8988T (cell line): ENCODE results near the gene NSG1.

Source experiments
- DNase-seq: peaks from one replicate; pipeline ENCODE4 v3.0.0; 2011

NSG1 gene

GRCh38 chr4:4374388-4375098 is 12.4 kb upstream of the NSG1 start:
- DNase-seq = no peak

- no peak for DNase-seq
Measured at GRCh38 chr4:4376074-4376473, 10.8 kb upstream of the NSG1 start.

- no peak for DNase-seq
Measured at GRCh38 chr4:4377191-4377590, 9.7 kb upstream of the NSG1 start.

GRCh38 chr4:4377732-4378460 is 9.0 kb upstream of the NSG1 start:
- no peak for DNase-seq

GRCh38 chr4:4379540-4380087 is 7.3 kb upstream of the NSG1 start:
- no peak for DNase-seq

GRCh38 chr4:4383085-4383484 is 3.8 kb upstream of the NSG1 start:
- DNase-seq = no peak

GRCh38 chr4:4384837-4385236 is 2.1 kb upstream of the NSG1 start:
- DNase-seq = peak; percentile 81

GRCh38 chr4:4385729-4386295 is 1.1 kb upstream of the NSG1 start:
- no peak for DNase-seq

- DNase-seq = no peak
Measured at GRCh38 chr4:4386296-4386735, 586 bp upstream of the NSG1 start.

- DNase-seq = no peak
Measured at GRCh38 chr4:4387531-4388310, 819 bp downstream of the NSG1 start.

GRCh38 chr4:4388311-4388790 is 1.4 kb downstream of the NSG1 start:
- no peak for DNase-seq

- no peak for DNase-seq
Measured at GRCh38 chr4:4388836-4389575, 2.1 kb downstream of the NSG1 start.

GRCh38 chr4:4390046-4390445 is 3.1 kb downstream of the NSG1 start:
- DNase-seq = no peak

- DNase-seq = no peak
Measured at GRCh38 chr4:4390515-4391240, 3.8 kb downstream of the NSG1 start.

GRCh38 chr4:4391866-4392265 is 5.0 kb downstream of the NSG1 start:
- no peak for DNase-seq

GRCh38 chr4:4392501-4393183 is 5.7 kb downstream of the NSG1 start:
- DNase-seq = no peak

GRCh38 chr4:4394644-4395043 is 7.7 kb downstream of the NSG1 start:
- DNase-seq = no peak

- DNase-seq = no peak
Measured at GRCh38 chr4:4395371-4395770, 8.5 kb downstream of the NSG1 start.

- DNase-seq = no peak
Measured at GRCh38 chr4:4395849-4396627, 9.1 kb downstream of the NSG1 start.
